Mesenchymal stem cell (in vitro differentiated cells and primary cell): ENCODE data around the gene HAT1.

ENCODE experiments used
- DNase-seq: peaks from one replicate; pipeline ENCODE4 v3.0.0-alpha.2; 2013
- H2AFZ ChIP-seq: one replicate; pipeline ENCODE4 v1.6.1; 2013; ENCODE audit warnings: low read depth, mild to moderate bottlenecking, control low read depth, inconsistent platforms, low read length, moderate library complexity
- H2AK5ac ChIP-seq: 2 replicates; pipeline ENCODE4 v1.6.1; 2013; ENCODE audit warnings: low read length, moderate library complexity, mild to moderate bottlenecking, inconsistent platforms; ENCODE audit not compliant: severe bottlenecking
- H2BK120ac ChIP-seq: one replicate; pipeline ENCODE4 v1.6.1; 2013; ENCODE audit warnings: low read depth, mild to moderate bottlenecking, inconsistent platforms, low read length, moderate library complexity
- H2BK12ac ChIP-seq, 2 experiments: one replicate each; pipeline ENCODE4 v1.6.1; 2013; ENCODE audit warnings: inconsistent platforms in 2 of 2, low read length in 2 of 2, mild to moderate bottlenecking in 2 of 2, moderate library complexity in 2 of 2, control low read depth in 1 of 2
- H2BK15ac ChIP-seq: one replicate; pipeline ENCODE4 v1.6.1; 2013; ENCODE audit warnings: mild to moderate bottlenecking, low read depth, inconsistent platforms; ENCODE audit not compliant: poor library complexity, severe bottlenecking
- H2BK5ac ChIP-seq: 2 replicates; pipeline ENCODE4 v1.6.1; 2013; ENCODE audit warnings: low read depth, mild to moderate bottlenecking, low read length, control low read depth, inconsistent platforms; ENCODE audit not compliant: poor library complexity, severe bottlenecking
- H3K14ac ChIP-seq, 2 experiments: one replicate each; pipeline ENCODE4 v1.6.1; 2013; ENCODE audit warnings: inconsistent platforms in 2 of 2, low read length in 2 of 2, control low read depth in 1 of 2, mild to moderate bottlenecking in 1 of 2, moderate library complexity in 1 of 2
- H3K18ac ChIP-seq, 2 experiments: one replicate each; pipeline ENCODE4 v1.6.1; 2013; ENCODE audit warnings: inconsistent platforms in 2 of 2, low read length in 2 of 2, control low read depth in 1 of 2, low read depth in 1 of 2, mild to moderate bottlenecking in 1 of 2
- H3K23ac ChIP-seq, 2 experiments: one replicate each; pipeline ENCODE4 v1.6.1; 2013; ENCODE audit warnings: inconsistent platforms in 2 of 2, low read length in 2 of 2, mild to moderate bottlenecking in 2 of 2, moderate library complexity in 2 of 2, control low read depth in 1 of 2
- H3K27ac ChIP-seq: 2 replicates; pipeline ENCODE4 v1.5.1; 2013; ENCODE audit warnings: mild to moderate bottlenecking, moderate library complexity, low read length, control low read depth, inconsistent platforms; ENCODE audit not compliant: poor library complexity, severe bottlenecking
- H3K27me3 ChIP-seq, 2 experiments: 2 replicates each; pipeline versions ENCODE4 v1.6.1 to v1.7.0; 2013; ENCODE audit warnings: low read length in 2 of 2, mild to moderate bottlenecking in 2 of 2, moderate library complexity in 2 of 2, control low read depth in 1 of 2, inconsistent platforms in 1 of 2; ENCODE audit not compliant: control insufficient read depth in 1 of 2, insufficient read depth in 1 of 2
- H3K36me3 ChIP-seq, 2 experiments: 2 replicates each; pipeline versions ENCODE4 v1.6.1 to v1.7.0; 2013; ENCODE audit warnings: low read length in 2 of 2, control low read depth in 1 of 2, inconsistent platforms in 1 of 2, low read depth in 1 of 2, mild to moderate bottlenecking in 1 of 2; ENCODE audit not compliant: insufficient read depth in 2 of 2, control insufficient read depth in 1 of 2
- H3K4ac ChIP-seq, 2 experiments: one replicate each; pipeline ENCODE4 v1.6.1; 2013; ENCODE audit warnings: inconsistent platforms in 2 of 2, low read length in 2 of 2, mild to moderate bottlenecking in 2 of 2, moderate library complexity in 2 of 2, control low read depth in 1 of 2, low read depth in 1 of 2
- H3K4me1 ChIP-seq: 2 replicates; pipeline ENCODE4 v1.6.1; 2013; ENCODE audit warnings: low read depth, low read length, control low read depth; ENCODE audit not compliant: control insufficient read depth, insufficient read depth
- H3K4me2 ChIP-seq: 2 replicates; pipeline ENCODE4 v1.6.1; 2013; ENCODE audit warnings: low read length, mild to moderate bottlenecking, inconsistent platforms; ENCODE audit not compliant: poor library complexity, severe bottlenecking
- H3K4me3 ChIP-seq, 2 experiments: 2 replicates each; pipeline versions ENCODE4 v1.5.1 to v1.7.0; 2013; ENCODE audit warnings: low read length in 2 of 2, mild to moderate bottlenecking in 2 of 2, control low read depth in 1 of 2, low read depth in 1 of 2; ENCODE audit not compliant: insufficient read depth in 1 of 2
- H3K79me1 ChIP-seq: replicated peaks from 2 replicates; pipeline ENCODE4 v1.6.1; 2013; ENCODE audit warnings: mild to moderate bottlenecking, control low read depth, low read length, inconsistent platforms; ENCODE audit not compliant: poor library complexity, severe bottlenecking
- H3K9ac ChIP-seq: 2 replicates; pipeline ENCODE4 v1.7.0; 2013; ENCODE audit warnings: mild to moderate bottlenecking, low read length, moderate library complexity
- H3K9me3 ChIP-seq: 2 replicates; pipeline ENCODE4 v1.7.0; 2013; ENCODE audit warnings: mild to moderate bottlenecking, low read length; ENCODE audit not compliant: control insufficient read depth
- H4K8ac ChIP-seq: one replicate; pipeline ENCODE4 v1.6.1; 2013; ENCODE audit warnings: inconsistent platforms, mild to moderate bottlenecking, low read length, moderate library complexity
- H4K91ac ChIP-seq: one replicate; pipeline ENCODE4 v1.6.1; 2013; ENCODE audit warnings: mild to moderate bottlenecking, low read length, inconsistent platforms
- WGBS: methylation state at CpG from one replicate; pipeline ENCODE4 v1.1.7; 2013; ENCODE audit warnings: mixed read lengths; 5-methylcytosine and 5-hydroxymethylcytosine counted together

Gene HAT1

GRCh38 chr2:171930385-171930784 is 8.1 kb downstream of the HAT1 start:
- H3K27me3 ChIP-seq = no peaks in the 10 kb centered on the region
- peaks cover 13 to 33% of the 10 kb centered on the region in 2 experiments for H3K36me3 ChIP-seq
- H3K4me2 ChIP-seq = no peak overlapping the region
- H3K4ac ChIP-seq = no peak overlapping the region
- DNase-seq = no peak
- H3K18ac ChIP-seq = no peak overlapping the region
- no peak overlapping the region for H3K9ac ChIP-seq
- no peak overlapping the region for H2AFZ ChIP-seq
- H2AK5ac ChIP-seq = no peak overlapping the region
- no peak overlapping the region for H3K4me3 ChIP-seq
- no peak overlapping the region for H4K8ac ChIP-seq
- no peaks in the 10 kb centered on the region for H3K9me3 ChIP-seq
- 100% methylated on average over 4 of the region's 4 CpGs for WGBS
- no peaks in the 10 kb centered on the region for H3K4me1 ChIP-seq
- no peak overlapping the region for H2BK15ac ChIP-seq
- no peak overlapping the region for H4K91ac ChIP-seq
- no peak overlapping the region for H3K27ac ChIP-seq
- H3K79me1 ChIP-seq = peaks cover 17% of the 10 kb centered on the region
- no peak overlapping the region for H2BK12ac ChIP-seq
- H2BK5ac ChIP-seq = no peak overlapping the region
- H2BK120ac ChIP-seq = no peak overlapping the region
- no peak overlapping the region for H3K14ac ChIP-seq
- no peak overlapping the region for H3K23ac ChIP-seq

DNA sequence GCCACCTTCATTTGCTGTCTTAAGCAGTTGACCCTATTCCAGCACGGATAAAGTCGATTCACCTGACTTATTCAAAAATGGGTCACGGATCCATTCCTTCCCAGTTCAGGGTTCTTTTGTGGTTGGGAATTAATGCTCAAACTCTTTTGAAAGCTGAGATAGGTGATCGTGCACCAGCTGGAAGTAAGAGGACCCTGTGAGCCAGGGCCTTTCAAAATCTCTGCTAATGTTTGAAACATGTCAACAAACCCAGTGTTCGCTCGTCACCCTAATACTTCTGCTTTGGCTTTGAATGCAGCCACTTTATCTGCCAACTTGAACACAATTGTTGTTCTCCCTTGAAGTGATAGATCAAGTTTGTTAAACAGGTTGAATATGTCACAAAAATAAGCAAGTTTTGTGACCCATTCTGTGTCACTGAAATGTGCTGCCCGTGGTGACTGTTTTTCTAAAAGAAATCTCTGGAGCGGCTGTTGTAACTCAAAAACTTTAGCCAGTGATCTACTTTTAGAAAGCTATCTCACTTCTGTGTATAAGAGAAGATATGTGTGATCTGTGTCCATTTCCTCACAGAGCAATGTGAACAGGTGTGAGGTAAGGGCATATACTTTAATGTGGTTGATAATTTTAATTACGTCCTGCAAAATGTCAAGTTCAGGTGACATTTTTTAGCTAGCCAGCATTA is 16.9 kb downstream of the HAT1 start:
- H3K4ac ChIP-seq = no peak overlapping the region
- no peak overlapping the region for H3K14ac ChIP-seq
- no peak overlapping the region for H2AK5ac ChIP-seq
- DNase-seq = no peak
- no peak overlapping the region for H2BK120ac ChIP-seq
- H3K9me3 ChIP-seq = no peaks in the 10 kb centered on the region
- H4K91ac ChIP-seq = no peak overlapping the region
- H2BK5ac ChIP-seq = no peak overlapping the region
- no peaks in the 10 kb centered on the region for H3K27me3 ChIP-seq
- peaks cover 31% of the 10 kb centered on the region for H3K79me1 ChIP-seq
- H3K4me2 ChIP-seq = no peak overlapping the region
- over 99% methylated on average over 7 of the region's 9 CpGs for WGBS
- peaks cover 7 to 8% of the 10 kb centered on the region in 2 experiments for H3K36me3 ChIP-seq
- H3K4me3 ChIP-seq = no peak overlapping the region
- H4K8ac ChIP-seq = no peak overlapping the region
- no peak overlapping the region for H2AFZ ChIP-seq
- no peak overlapping the region for H3K9ac ChIP-seq
- H2BK12ac ChIP-seq = no peak overlapping the region
- no peak overlapping the region for H3K23ac ChIP-seq
- H3K27ac ChIP-seq = no peak overlapping the region
- no peak overlapping the region for H2BK15ac ChIP-seq
- H3K4me1 ChIP-seq = no peaks in the 10 kb centered on the region
- no peak overlapping the region for H3K18ac ChIP-seq

GRCh38 chr2:171939743-171940071 is 17.4 kb downstream of the HAT1 start:
- H2BK15ac ChIP-seq = no peak overlapping the region
- H2BK120ac ChIP-seq = no peak overlapping the region
- no peak overlapping the region for H2BK5ac ChIP-seq
- H3K9ac ChIP-seq = no peak overlapping the region
- H4K91ac ChIP-seq = no peak overlapping the region
- WGBS = 94% methylated on average over 3 of the region's 4 CpGs
- H3K14ac ChIP-seq = no peak overlapping the region
- H3K27ac ChIP-seq = no peak overlapping the region
- H3K18ac ChIP-seq = no peak overlapping the region
- no peaks in the 10 kb centered on the region for H3K27me3 ChIP-seq
- H3K9me3 ChIP-seq = no peaks in the 10 kb centered on the region
- no peak overlapping the region for H3K4ac ChIP-seq
- no peak overlapping the region for H3K4me3 ChIP-seq
- H3K4me1 ChIP-seq = no peaks in the 10 kb centered on the region
- H3K36me3 ChIP-seq = peaks cover 5 to 7% of the 10 kb centered on the region in 2 experiments
- no peak overlapping the region for H3K23ac ChIP-seq
- no peak overlapping the region for H2AK5ac ChIP-seq
- peaks cover 32% of the 10 kb centered on the region for H3K79me1 ChIP-seq
- no peak overlapping the region for H2BK12ac ChIP-seq
- H2AFZ ChIP-seq = no peak overlapping the region
- no peak overlapping the region for H4K8ac ChIP-seq
- DNase-seq = no peak
- no peak overlapping the region for H3K4me2 ChIP-seq

DNA sequence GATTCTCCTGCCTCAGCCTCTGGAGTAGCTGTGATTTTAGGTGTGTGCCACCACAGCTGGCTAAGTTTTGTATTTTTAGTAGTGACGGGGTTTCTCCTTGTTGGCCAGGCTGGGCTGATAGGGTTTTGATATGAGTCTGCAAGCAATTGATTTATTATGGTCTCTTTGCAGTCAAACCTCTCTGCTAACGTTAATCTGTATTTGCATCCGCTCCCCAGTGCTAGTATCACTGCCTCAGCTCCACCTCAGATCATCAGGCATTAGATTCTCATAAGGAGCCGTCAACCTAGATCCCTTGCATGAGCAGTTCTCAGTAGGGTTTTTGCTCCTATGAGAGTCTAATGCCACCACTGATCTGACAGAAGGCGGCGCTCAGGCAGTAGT is 19.0 kb downstream of the HAT1 start:
- no peak overlapping the region for H2AK5ac ChIP-seq
- no peak overlapping the region for H3K18ac ChIP-seq
- no peak overlapping the region for H4K8ac ChIP-seq
- no peak overlapping the region for H2AFZ ChIP-seq
- DNase-seq = no peak
- H3K79me1 ChIP-seq = peaks cover 35% of the 10 kb centered on the region
- no peaks in the 10 kb centered on the region for H3K9me3 ChIP-seq
- H3K4ac ChIP-seq = no peak overlapping the region
- no peak overlapping the region for H3K9ac ChIP-seq
- WGBS = over 99% methylated on average over 5 of the region's 6 CpGs
- H2BK12ac ChIP-seq = no peak overlapping the region
- no peak overlapping the region for H3K4me2 ChIP-seq
- H2BK5ac ChIP-seq = no peak overlapping the region
- H3K27me3 ChIP-seq = no peaks in the 10 kb centered on the region
- peaks cover 5 to 7% of the 10 kb centered on the region in 2 experiments for H3K36me3 ChIP-seq
- H2BK120ac ChIP-seq = no peak overlapping the region
- H3K27ac ChIP-seq = no peak overlapping the region
- no peak overlapping the region for H3K4me3 ChIP-seq
- no peak overlapping the region for H3K23ac ChIP-seq
- no peak overlapping the region for H4K91ac ChIP-seq
- no peaks in the 10 kb centered on the region for H3K4me1 ChIP-seq
- no peak overlapping the region for H2BK15ac ChIP-seq
- no peak overlapping the region for H3K14ac ChIP-seq
